ENCODE data around the gene TMEM198.

GRCh38 chr2:219516888-219517287, 26.9 kb upstream of the TMEM198 start:
- TF ChIP-seq ARNTL (CRISPR knock-in tag; IDR thresholded peaks at IDR 0.05; ENCODE audit: borderline replicate concordance, low read depth) (no peak), PATZ1 (CRISPR knock-in tag; IDR thresholded peaks at IDR 0.05; ENCODE audit: borderline replicate concordance) (no peak), CREB5 (CRISPR knock-in tag; IDR thresholded peaks at IDR 0.05; ENCODE audit: low read depth) (no peak), ZFP30 (CRISPR knock-in tag; IDR thresholded peaks at IDR 0.05) (no peak), TCF4 (CRISPR knock-in tag; IDR thresholded peaks at IDR 0.05; ENCODE audit: borderline replicate concordance) (no peak)
